ENCODE measurements around the gene NELFCD. TPM values are rescaled to one million over a fixed set of nuclear protein-coding genes. Genes with fewer than 3 reads are reported as not detected.
"Not testable (repeated sequence)": the region's sequence is repeated elsewhere in the genome, so short reads cannot be mapped to it uniquely, and the experiment has no call there.

The NELFCD gene
- total RNA-seq, 4 donors from 2014 or later = 54.2 to 72.9 (median 56.8) TPM

GRCh38 chr20:58953050-58953449 is 28.0 kb upstream of the NELFCD start:
- DNase-seq (ENCODE audit: low spot score in 2 of 2) = no peak

GRCh38 chr20:58956078-58956477 is 25.0 kb upstream of the NELFCD start:
- DNase-seq (ENCODE audit: low spot score in 2 of 2) = no peak
- peaks cover 0 to 2% (median 0%) of the 10 kb centered on the region in 4 donors for H3K9me3 ChIP-seq
- H3K36me3 ChIP-seq = no peaks in the 10 kb centered on the region
- no peaks in the 10 kb centered on the region for H3K27me3 ChIP-seq
- H3K27ac ChIP-seq = no peak overlapping the region
- H3K4me3 ChIP-seq = no peak overlapping the region
- 87 to 88% methylated on average over 8 of the region's 8 CpGs for whole genome bisulfite sequencing, 2 donors
- no peaks in the 10 kb centered on the region for H3K4me1 ChIP-seq
- TF ChIP-seq CTCF (IDR thresholded peaks at IDR 0.05) (no peak), EP300 (IDR thresholded peaks at IDR 0.05) (no peak)

More at GRCh38 chr20:58953050-58953449, 28.0 kb upstream of the NELFCD start:
- TF ChIP-seq CTCF (IDR thresholded peaks at IDR 0.05) (no peak), POLR2A (IDR thresholded peaks at IDR 0.05) (no peak), EP300 (IDR thresholded peaks at IDR 0.05) (no peak)
- no peak overlapping the region for H3K27ac ChIP-seq
- no peaks in the 10 kb centered on the region for H3K4me1 ChIP-seq
- H3K9me3 ChIP-seq = peaks cover 0 to 2% (median 0%) of the 10 kb centered on the region in 4 donors
- H3K27me3 ChIP-seq = no peaks in the 10 kb centered on the region
- no peaks in the 10 kb centered on the region for H3K36me3 ChIP-seq
- no peak overlapping the region for H3K4me3 ChIP-seq

- DNase-seq (ENCODE audit: low spot score in 2 of 2) = no peak
- WGBS, 2 donors = 69 to 74% methylated on average over 6 of the region's 6 CpGs
- Histone ChIP-seq H3K27me3 (no peaks in the 10 kb centered on the region), H3K27ac (no peak overlapping the region), H3K4me3 (no peak overlapping the region), H3K4me1 (no peaks in the 10 kb centered on the region), H3K36me3 (no peaks in the 10 kb centered on the region), H3K9me3 (peaks cover 0 to 5% (median 0%) of the 10 kb centered on the region in 4 donors)
- TF ChIP-seq POLR2A (IDR thresholded peaks at IDR 0.05) = no peak
- no peak for TF ChIP-seq CTCF (IDR thresholded peaks at IDR 0.05)
- no peak for TF ChIP-seq EP300 (IDR thresholded peaks at IDR 0.05)
Measured at GRCh38 chr20:58959652-58960051, 21.4 kb upstream of the NELFCD start.

- H3K4me1 ChIP-seq = no peaks in the 10 kb centered on the region
- TF ChIP-seq CTCF (IDR thresholded peaks at IDR 0.05) (no peak), EP300 (IDR thresholded peaks at IDR 0.05) (no peak), POLR2A (IDR thresholded peaks at IDR 0.05) (no peak)
- no peaks in the 10 kb centered on the region for H3K36me3 ChIP-seq
- H3K27me3 ChIP-seq = no peaks in the 10 kb centered on the region
- no peak overlapping the region for H3K27ac ChIP-seq
- H3K4me3 ChIP-seq = no peak overlapping the region
- DNase-seq (ENCODE audit: low spot score in 2 of 2) = no peak
- WGBS, 2 donors = 54 to 74% methylated on average over 8 of the region's 8 CpGs
- H3K9me3 ChIP-seq = peaks cover 0 to 5% (median 0%) of the 10 kb centered on the region in 4 donors
Measured at GRCh38 chr20:58963060-58963584, 17.9 kb upstream of the NELFCD start.

- H3K36me3 ChIP-seq; H3K4me3 ChIP-seq; H3K27ac ChIP-seq; H3K27me3 ChIP-seq; H3K4me1 ChIP-seq; DNase-seq (ENCODE audit: low spot score in 2 of 2); H3K9me3 ChIP-seq: not testable (repeated sequence)
- WGBS, 2 donors = 85% methylated on average over 5 of the region's 5 CpGs
Measured at GRCh38 chr20:58963922-58964321, 17.1 kb upstream of the NELFCD start.

All from tibial nerve (tissue), 4 donors.